AG09309 (cell line): Measurements from ENCODE around the gene RAET1L.
"Not testable (repeated sequence)": the region's sequence is repeated elsewhere in the genome, so short reads cannot be mapped to it uniquely, and the experiment has no call there.

Experiments
- DNase-seq: peaks from one replicate; pipeline ENCODE4 v3.0.0-alpha.2; 2010; ENCODE audit warnings: low read depth
- H3K4me3 ChIP-seq: 2 replicates; pipeline ENCODE4 v1.5.1; 2011; ENCODE audit warnings: mild to moderate bottlenecking, low read depth, low read length, moderate library complexity; ENCODE audit not compliant: control insufficient read depth
- CTCF ChIP-seq: IDR thresholded peaks from 2 replicates; pipeline ENCODE4 v1.5.1; 2011; ENCODE audit warnings: mild to moderate bottlenecking, low read depth, low read length, inconsistent platforms; ENCODE audit not compliant: insufficient read depth, control insufficient read depth; ENCODE audit errors: missing control alignments

RAET1L gene

DNA sequence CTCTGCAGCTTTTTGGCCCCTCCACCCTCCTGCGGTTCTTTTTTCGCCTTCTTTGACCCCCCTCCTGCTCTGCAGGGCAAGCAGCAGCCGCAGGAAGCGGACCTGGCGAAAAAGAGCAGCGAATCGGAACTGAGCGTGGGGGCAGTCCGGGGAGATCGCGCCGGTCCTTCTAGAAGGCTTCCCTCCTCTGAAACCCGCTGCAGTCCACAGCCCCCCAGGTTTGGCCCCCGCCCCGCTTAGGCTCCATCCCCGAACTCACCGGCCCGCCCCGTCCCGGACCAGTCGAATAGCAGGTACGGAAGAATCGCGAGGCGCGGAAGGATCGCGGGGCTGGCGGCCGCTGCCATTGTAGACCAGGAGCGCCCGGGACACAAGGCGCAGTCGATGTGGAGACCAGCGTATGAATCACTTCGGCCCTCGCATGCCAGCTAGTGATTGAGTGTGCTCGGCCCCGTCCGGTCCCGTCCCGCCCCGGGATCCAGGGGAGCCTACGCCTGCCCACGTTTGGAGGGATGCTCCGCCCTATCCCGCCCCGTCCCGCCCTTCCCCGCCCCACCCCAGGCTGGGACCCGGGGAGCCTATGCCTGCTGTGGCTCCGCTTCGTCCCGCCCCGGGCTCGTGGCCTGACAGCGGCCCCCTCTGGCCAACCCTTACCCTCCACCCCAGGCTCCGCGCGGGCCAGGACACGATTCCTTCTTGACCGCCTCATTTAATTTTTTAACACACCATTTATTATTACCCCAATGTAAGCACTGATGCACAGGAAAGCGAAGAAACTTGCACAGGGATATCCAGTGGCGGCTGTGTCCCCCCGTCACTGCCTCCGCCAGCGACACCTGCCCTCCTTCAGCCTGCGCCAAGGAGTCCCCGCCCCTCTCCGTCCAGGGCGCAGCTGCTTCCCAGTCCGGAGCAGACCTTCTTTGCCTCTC lies 43.7 kb upstream of the RAET1L start, which contains the start of gene ULBP3:
ULBP3 (minus strand) TSS at position 402 of the 929 bp plus-strand sequence; CDS start at position 347, 55 bp downstream.
- peak; percentile 65 for DNase-seq
- H3K4me3 ChIP-seq, result peak within 1 kb of the TSS; percentile 81
- TF ChIP-seq CTCF, result peak; percentile 67

GRCh38 chr6:150068151-150068550 lies 42.8 kb upstream of the RAET1L start:
- DNase-seq, result no peak
- no peak for TF ChIP-seq CTCF
- peak overlapping the region; percentile 81 for H3K4me3 ChIP-seq

DNA sequence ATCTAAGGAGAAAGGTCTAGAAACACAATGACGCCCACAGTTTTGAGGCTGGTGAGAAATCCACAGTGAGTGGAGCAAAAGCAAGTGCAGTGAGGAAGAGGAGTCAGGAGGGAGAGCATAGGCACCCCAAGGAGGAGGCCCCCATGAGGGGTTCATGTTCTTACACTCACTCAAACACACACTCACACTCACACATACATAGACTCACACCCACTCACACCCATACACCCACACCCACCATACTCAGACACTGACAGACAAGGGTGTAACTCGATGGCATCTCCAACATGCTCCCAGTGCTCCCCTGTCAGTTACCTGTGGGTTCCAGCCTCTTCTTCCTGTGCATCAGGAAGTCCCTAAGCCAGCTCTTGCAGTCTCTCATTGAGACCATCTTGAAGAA lies 39.8 kb upstream of the RAET1L start:
- no peak for TF ChIP-seq CTCF

GRCh38 chr6:150063640-150064039 lies 38.3 kb upstream of the RAET1L start:
- no peak for DNase-seq
- TF ChIP-seq CTCF, result no peak
- H3K4me3 ChIP-seq, result no peak overlapping the region

More for the DNA sequence above, 39.8 kb upstream of the RAET1L start:
- H3K4me3 ChIP-seq, result no peak overlapping the region
- DNase-seq, result no peak

- H3K4me3 ChIP-seq, result not testable (repeated sequence)
These were observed 34.6 kb upstream of the RAET1L start for GRCh38 chr6:150059973-150060372.

DNA sequence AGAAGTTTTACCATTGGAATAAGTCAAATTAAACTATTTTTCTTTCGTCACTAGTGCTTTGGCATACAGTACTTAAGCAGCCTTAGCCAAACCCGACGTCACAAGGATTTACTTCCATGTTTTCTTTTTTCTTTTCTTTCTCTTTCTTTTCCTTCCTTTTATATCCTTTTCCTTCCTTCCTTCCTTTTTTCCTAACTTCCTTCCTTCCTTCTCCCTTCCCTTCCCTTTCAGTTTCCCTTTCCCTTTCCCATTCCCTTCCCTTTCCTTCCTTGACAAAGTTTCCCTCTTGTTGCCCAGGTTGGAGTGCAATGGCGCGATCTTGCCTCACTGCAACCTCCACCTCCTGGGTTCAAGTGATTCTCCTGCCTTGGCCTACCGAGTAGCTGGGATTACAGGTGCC lies 33.7 kb upstream of the RAET1L start:
- no peak overlapping the region for H3K4me3 ChIP-seq
- TF ChIP-seq CTCF, result no peak
- DNase-seq, result no peak

More at GRCh38 chr6:150059973-150060372, 34.6 kb upstream of the RAET1L start:
- not testable (repeated sequence) for DNase-seq

DNA sequence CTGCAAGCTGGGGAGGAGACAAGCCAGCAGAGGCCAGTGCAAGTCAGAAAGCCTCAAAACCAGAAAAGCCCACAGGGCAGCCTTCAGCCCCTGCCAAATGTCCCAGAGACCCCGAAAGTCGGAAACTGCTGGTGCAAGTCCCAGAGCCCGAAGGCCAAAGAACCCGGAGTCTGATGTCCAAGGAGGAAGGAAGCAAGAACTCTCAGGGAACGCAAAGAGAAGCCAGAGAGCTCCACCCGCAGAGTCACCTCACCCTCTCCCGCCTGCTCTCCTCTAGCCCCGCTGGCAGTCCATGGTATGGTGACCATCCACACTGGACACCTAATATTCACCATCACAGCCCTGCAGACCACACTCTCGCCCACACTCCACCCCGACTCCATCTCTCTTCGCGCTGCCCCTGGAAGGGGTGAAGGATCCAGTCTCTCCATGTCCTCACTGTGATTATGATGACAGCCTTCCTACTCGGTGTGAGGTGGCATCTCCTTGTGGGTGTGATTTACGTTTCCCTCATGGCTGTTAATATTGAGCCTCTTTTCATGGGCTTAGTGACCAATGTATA lies 33.0 kb upstream of the RAET1L start:
- H3K4me3 ChIP-seq, result no peak overlapping the region
- TF ChIP-seq CTCF, result no peak
- DNase-seq, result no peak
